ENCODE results near the gene ZG16.

ZG16 gene

GRCh38 chr16:29821643-29822115, 43.6 kb downstream of the ZG16 start:
- no peak for DNase-seq (ENCODE audit: low read depth in 2 of 2)

DNA sequence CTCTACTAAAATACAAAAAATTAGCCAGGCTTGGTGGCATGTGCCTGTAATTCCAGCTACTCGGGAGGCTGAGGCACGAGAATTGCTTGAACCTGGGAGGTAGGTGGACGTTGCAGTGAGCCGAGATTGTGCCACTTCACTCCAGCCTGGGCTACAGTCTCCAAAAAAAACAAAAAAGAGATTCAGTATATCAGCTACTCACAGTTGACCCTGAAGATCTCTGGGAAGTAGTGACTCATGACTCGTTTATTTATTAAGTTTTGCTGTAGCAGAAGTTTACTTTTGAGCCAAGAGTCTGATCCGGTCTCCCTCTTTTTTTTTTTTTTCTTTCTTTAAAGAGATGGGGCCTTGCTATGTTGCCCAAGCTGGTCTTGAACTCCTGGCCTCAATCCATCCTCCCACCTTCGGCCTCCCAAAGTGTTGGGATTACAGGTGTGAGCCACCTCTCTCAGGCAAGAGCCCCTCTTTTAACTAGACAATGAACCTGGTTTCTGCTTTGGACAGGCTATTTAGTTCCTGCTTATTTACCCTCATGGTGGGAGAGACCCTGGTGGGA, 46.6 kb downstream of the ZG16 start:
- no peak for DNase-seq (ENCODE audit: low read depth in 2 of 2)

- DNase-seq (ENCODE audit: low read depth in 2 of 2): no peak
These were observed 47.3 kb downstream of the ZG16 start for GRCh38 chr16:29825145-29826044.

DNA sequence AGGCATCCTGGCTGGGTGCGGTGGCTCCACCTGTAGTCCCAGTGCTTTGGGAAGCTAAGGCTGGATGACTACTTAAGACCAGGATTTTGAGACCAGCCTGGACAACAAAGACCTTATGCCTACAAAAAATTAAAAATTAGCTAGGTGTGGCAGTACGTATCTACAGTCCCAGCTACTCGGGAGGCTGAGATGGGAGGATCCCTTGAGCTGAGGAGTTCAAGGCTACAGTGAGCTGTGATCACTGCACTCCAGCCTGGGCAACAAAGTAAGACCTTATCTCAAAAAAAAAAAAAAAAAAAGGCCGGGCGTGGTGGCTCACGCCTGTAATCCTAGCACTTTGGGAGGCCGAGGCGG, 48.3 kb downstream of the ZG16 start:
- DNase-seq (ENCODE audit: low read depth in 2 of 2): no peak

GRCh38 chr16:29830774-29831173, 52.7 kb downstream of the ZG16 start:
- DNase-seq (ENCODE audit: low read depth in 2 of 2): no peak

GRCh38 chr16:29831490-29831889, 53.4 kb downstream of the ZG16 start:
- DNase-seq (ENCODE audit: low read depth in 2 of 2): no peak
